HG03439 (cell line): ENCODE measurements around the gene PLXNA1.

ENCODE experiments used
- ATAC-seq: cut with Tn5 transposase; IDR thresholded peaks from one replicate; pipeline ENCODE4 v1.9.1; 2021; ENCODE audit warnings: mild to moderate bottlenecking, moderate library complexity; ENCODE audit not compliant: unreplicated experiment

PLXNA1 gene

DNA sequence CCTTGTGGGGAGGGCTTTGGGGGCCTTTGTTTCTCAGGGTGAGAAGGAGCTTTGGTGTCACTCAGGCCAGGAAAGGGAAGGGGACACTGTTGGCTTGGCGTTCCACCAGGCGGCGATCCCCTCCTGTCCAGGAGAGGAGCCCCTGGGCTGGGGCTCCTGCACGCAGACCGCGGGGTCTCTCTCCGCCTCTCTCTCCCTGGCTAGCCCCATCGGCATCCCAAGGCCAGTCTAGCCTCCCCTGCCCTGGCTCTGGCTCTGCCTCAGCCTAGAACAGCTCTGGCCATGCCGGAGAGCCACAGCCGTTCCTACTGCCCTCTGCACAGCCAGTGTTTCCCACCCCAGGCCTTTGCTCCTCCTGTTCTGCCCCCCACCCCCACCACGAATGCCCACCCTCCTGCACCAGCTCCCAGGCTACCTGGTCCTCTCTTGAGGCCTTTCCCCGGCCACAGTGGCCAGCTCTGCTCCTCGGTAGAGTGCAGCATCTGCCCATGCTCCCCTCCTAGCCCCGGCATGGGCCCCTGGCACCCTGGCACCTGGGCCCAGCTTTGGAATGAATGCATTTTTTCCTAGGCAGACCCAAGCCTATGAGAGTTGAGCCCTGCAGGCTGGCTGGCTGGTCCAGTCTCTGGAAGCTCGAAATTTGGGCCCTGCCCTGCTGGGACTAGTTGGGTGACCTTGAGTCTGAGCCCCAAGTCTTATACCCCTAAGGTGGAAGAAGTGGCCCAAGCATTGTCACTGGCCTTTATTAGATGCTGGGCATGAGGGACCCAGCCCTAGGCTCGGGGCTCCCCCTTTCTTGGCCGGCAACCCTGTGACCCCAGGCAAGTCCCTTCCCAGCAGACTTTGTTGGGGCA is 2.4 kb downstream of the PLXNA1 start:
- no peak for ATAC-seq

- ATAC-seq, result no peak
Observed at GRCh38 chr3:126986001-126986400, 3.1 kb downstream of the PLXNA1 start.

GRCh38 chr3:126987129-126987528 is 4.2 kb downstream of the PLXNA1 start:
- ATAC-seq, result no peak

DNA sequence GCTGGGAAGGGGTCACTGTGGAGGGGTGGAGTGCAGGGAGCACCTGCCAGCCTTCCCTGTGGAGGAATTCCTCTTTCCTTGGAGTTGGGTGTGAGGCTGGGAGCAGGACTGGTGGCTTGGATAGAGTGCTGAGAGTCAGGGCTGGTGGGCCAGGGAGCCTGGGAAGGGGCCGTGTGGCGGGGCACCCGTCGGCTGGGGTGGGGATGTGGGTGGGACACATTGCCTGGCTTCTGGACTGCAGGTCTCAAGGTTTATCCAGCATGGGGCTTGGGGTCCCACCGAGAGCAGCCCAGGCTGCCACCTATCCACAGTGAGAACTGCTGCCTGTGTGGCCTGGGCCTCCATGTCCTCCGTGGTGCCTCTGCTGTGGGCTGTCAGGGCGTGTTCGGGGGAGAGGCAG is 4.7 kb downstream of the PLXNA1 start:
- no peak for ATAC-seq

GRCh38 chr3:126988451-126989021 is 5.6 kb downstream of the PLXNA1 start:
- no peak for ATAC-seq

- no peak for ATAC-seq
Observed at GRCh38 chr3:126989316-126990023, 6.6 kb downstream of the PLXNA1 start.

DNA sequence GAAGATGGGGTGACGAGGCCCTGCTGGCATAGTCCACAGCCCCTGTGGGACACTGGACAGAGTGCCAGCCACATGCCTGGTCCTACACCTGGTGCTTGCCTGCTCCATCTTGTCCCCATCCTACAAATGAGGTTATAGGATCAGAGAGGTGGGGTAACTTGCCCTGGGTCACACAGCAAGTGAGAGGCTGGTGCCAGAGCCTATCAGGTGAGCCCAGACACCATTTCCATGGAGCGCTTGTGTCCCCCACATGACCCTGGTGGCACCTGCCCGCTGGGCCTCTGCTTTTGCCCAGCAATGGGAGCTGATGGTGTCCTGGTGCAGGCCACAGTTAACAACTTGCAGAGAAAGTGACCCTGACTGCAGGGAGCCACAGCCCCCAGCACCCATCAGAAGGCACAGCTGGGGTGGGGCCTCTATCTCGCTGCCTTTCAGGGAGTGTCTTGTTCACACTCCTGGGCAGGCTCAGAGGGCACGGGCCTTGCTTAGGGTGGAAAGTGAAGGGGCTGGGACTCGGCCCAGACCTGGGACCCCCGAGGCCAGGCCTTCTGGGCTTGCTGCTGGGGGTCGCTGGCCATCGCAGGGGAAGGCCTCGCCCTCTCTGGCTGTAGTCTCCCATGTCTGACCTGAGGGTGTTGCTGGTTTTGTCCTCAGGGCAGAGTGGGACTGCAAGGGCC is 7.2 kb downstream of the PLXNA1 start:
- ATAC-seq, result no peak

DNA sequence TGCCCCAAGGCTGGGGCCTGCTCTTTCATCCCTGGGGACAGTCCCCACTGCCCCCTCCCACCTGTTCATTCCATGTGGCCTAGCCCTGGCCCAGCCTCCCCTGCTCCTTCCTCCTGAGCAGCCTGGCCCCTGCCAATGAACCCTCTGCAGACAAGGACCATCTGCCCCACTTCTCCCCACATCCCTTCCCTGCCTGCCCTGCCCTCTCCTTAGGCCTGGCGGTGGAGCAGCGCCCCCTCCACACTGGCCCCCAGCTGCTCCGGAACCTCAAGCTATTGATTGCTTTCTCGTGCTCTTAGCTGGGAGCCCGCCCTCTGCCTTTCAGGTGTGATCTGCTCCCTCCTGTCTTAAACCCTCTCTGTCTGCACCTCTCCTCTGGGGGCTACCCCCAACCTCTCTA is 8.0 kb downstream of the PLXNA1 start:
- no peak for ATAC-seq

DNA sequence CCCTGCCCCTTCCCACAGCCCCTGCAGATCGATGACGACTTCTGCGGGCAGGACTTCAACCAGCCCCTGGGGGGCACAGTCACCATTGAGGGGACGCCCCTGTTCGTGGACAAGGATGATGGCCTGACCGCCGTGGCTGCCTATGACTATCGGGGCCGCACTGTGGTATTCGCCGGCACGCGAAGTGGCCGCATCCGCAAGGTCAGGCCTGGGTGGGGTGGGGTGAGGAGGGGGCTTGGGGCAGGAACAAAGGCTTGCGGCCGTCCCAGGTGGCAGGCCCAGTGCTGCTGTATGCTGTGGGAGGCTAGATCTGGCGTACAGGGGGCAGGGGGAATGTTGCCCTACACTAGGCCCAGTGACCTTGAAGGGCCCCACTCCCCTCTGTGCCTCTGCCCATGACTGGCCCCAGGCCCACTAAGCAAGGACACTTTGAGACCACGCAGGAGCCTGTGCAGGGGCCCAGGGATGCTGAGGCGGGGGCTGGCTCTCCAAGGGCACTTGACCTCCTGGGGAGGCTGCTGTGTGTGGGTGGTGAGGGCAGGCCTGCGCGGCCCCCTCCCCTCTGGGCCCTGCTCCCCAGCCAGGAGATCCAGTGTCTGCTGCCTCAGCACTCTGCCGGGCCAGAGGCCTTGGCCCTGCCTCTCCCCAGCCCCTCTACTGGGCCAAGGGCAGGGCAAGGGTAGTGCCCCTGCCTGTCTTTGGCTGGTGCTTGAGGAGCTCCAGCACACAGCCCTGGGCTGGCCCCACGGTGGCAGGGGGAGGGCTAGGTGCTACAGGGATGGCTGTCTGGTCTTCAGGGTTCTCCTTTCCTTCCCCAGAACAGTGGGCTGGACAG is 8.7 kb downstream of the PLXNA1 start:
- no peak for ATAC-seq

DNA sequence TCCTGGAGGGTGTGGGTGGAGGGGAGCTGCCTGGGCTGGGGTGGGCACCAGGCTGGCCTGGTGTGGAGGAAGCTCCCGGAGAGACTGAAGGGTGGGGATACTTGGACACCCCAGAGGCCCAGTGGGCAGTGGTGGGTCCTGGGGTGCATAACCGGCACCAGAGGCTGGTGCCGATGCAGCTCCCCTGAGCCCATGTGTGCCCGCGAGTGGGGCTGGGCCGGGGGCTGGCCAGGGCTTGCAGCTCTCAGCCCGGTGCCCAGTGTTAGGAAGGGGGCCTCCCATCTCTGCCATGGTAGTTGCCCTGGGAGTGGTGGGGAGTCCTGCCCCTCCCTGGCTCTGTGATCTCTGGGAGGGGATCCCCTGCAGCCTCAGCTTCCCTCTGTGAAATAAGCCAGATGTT is 9.3 kb downstream of the PLXNA1 start:
- no peak for ATAC-seq

DNA sequence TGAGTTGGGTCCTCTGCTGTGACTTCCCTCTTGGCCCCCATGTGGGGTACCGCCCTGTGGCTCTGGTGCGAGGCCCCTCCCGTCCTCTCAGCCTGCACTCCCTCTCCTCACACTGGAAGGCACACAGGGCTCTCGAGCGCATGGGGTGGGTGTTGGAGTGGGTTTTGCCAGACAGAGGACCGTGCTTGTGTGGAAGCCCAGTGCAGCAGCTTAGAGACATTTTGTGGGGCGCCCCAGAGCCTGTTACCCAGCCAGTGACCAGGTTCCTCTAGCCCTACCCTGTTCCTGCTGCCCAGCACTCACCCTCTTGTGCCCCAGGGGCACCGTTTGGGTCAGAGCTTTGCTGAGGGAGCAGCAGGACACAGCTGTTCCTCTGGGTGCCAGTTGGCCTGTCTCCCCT is 9.9 kb downstream of the PLXNA1 start:
- no peak for ATAC-seq

GRCh38 chr3:126993436-126993835 is 10.5 kb downstream of the PLXNA1 start:
- ATAC-seq, result no peak

DNA sequence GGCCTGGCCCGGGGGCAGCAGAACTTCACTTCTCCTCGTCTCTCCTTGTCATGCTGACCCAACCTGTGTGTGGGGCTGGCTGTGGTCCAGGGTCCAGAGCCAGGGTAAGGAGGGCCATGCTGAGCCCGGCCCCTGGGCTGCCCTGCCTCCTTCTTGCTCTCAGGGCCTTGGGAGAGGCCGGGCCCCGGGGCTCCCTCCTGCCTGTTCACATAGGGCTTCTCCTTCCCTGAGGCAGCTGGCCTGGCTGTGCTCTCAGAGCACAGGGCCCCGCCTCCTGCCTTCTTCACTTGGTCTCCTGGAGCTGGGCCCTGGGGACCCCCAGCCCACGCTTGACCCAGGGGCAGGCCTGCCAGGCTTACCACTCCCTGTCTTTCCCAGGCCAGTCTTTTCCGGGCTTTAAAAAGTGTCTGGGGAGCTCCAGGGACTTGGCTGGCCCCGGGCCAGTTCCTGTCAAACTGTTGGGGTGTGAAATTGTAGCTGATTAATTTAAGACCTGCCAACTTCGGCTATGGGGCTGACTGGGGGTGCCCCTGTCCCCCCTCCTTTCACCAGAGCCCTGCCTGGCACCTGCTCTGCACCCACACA is 11.8 kb downstream of the PLXNA1 start:
- no peak for ATAC-seq

- no peak for ATAC-seq
Observed at GRCh38 chr3:126995254-126995780, 12.4 kb downstream of the PLXNA1 start.

- ATAC-seq, result no peak
Observed at GRCh38 chr3:126995926-126996512, 13.1 kb downstream of the PLXNA1 start.

DNA sequence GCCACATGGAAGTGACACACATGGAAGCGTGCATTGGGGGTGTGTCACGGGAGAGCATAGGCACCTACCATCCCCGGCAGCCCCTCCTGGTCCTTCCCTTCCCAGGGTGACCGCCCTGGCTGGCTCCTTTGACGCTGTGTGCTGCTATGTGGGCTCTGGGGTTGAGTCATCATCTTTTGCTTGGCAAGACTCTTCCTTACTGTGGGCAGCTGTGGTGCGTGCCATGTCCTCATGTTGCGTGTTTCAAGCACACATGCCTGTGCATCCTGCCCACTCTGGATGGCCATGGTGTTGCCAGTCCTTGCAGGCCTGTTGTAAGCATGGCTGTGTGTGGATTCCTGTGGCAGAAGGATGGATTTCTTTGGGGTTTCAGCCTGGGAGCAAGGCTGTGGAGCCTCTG is 14.0 kb downstream of the PLXNA1 start:
- no peak for ATAC-seq

DNA sequence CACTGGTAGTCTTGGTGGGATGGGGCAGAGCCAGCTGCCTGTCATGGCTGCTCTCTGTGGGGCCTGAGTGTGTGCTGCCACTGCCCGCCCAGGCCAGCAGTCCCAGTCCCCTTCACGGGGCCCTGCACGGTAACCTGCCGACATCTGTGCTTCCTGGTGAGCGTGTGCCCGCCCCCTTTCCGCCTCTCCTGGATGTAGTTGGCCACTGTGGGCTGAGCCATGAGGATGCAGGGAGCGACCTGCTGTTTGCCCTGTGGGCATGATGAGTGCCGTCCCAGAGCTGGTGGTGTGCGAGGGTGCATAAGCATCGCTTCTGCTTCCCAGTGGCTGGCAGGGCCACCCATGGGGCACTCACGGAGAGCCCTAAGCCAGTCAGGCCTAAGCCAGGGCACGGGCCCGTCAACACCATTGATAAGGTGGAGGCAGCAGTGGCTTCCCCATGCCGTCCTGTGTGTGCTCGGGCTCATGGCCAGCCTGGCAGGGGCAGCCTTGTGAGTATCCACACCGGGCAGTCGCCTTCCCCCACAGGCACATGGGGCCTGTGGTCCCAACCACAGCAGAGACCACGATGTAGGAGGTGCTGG is 14.6 kb downstream of the PLXNA1 start:
- no peak for ATAC-seq

- no peak for ATAC-seq
Observed at GRCh38 chr3:126998320-126998719, 15.4 kb downstream of the PLXNA1 start.

- ATAC-seq, result no peak
Observed at GRCh38 chr3:126998728-126999127, 15.8 kb downstream of the PLXNA1 start.
